GM19395 (cell line): ENCODE measurements around the gene FNDC3B.
"Not testable (repeated sequence)": the region's sequence is repeated elsewhere in the genome, so short reads cannot be mapped to it uniquely, and the experiment has no call there.

Source experiments
- ATAC-seq: cut with Tn5 transposase; IDR thresholded peaks from one replicate; pipeline ENCODE4 v1.9.1; 2021; ENCODE audit warnings: mild to moderate bottlenecking, moderate library complexity; ENCODE audit not compliant: unreplicated experiment

The FNDC3B gene

DNA sequence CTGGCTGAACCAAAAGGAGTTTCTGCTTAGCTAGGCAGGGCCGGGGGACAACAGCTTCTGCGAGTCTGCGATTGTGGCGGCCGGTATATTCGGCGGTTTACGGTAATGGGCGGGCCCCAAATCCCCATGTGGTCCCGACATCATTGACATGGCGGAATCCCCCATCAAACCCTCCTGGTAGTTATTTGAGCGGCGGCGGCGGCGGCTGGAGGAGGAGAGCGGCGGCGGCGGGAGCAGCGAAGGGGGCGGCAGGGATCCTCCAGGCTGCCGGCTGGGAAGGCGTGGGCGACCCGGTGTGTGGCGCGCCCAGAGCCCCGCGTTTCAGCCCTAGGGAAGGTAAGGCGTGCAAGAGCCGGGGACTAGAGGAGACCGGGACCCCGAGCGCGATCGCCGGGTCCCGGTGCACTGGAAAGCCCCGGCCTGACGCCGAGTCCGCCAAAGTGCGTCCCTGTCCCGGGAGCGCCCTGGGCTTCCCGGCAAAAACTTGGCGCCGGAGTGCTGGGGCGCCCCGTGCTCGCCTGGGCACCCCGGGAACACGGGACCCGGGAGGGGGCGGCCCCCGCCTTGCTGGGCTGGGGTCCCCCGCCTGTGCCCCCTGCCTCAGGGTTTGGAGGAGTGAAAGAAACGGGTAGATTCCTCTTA lies at the start of gene FNDC3B:
FNDC3B (plus strand) TSS at position 143 of the 642 bp plus-strand sequence. CDS start 72,902 bp downstream, outside the sequence.
- ATAC-seq: peak; percentile 77

DNA sequence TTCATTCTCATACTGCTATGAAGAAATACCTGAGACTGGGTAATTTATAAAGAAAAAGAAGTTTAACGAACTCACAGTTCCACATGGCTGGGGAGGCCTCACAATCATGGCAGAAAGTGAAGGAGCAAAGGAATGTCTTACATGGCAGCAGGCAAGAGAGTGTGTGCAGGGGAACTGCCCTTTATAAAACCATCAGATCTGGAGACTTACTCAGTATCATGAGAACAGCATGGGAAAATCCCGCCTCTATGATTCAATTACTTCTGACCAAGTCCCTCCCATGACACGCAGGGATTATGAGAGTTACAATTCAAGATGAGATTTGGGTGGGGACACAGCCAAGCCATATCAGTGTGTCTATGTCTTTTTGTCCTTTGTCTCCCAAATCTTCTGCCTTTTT lies 49.1 kb upstream of the FNDC3B start:
- not testable (repeated sequence) for ATAC-seq

- no peak for ATAC-seq
Observed at GRCh38 chr3:171991166-171991565, 48.2 kb upstream of the FNDC3B start.

GRCh38 chr3:171994646-171995428 lies 44.5 kb upstream of the FNDC3B start:
- no peak for ATAC-seq

GRCh38 chr3:171995486-171995885 lies 43.9 kb upstream of the FNDC3B start:
- no peak for ATAC-seq

DNA sequence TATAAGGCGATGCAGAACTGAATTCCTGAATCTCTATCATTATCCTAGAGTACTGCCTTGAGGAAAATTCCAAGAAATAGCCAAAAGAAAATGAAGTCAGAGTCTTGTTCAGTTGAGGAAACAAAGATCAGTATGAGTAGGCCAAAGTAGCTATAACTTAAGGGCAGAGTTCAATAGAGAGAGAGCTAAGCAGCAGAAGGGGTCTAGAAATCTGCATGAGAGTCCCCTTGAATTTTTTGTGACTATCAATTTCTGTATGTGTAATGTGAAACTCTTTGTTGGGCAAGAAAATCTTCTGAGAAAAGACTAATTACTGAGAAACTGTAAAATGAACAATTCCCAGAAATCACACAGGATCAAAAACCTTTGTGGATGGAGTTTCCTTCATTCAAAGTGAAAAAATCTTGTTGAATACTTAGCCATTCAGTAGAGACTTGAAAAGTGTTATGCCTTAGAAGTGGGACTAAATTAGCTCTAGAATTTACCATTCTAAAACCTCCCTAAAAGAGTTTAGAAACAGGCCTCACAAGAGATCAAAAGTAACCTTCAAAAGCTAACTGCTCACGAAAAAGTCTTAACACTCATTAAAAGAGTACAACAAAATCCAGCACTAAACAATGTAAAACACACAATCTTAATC lies 43.1 kb upstream of the FNDC3B start:
- no peak for ATAC-seq

DNA sequence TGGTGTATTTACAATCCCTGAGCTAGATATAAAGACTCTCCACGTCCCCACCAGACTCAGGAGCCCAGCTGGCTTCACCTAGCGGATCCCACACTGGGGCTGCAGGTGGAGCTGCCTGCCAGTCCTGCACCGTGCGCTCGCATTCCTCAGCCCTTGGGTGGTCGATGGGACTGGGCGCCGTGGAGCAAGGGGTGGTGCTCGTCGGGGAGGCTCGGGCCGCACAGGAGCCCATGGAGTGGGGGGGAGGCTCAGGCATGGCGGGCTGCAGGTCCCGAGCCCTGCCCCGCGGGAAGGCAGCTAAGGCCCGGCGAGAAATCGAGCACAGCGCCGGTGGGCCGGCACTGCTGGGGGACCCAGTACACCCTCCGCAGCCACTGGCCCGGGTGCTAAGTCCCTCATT lies 40.6 kb upstream of the FNDC3B start:
- ATAC-seq: not testable (repeated sequence)

- ATAC-seq: not testable (repeated sequence)
Observed at GRCh38 chr3:172001616-172002015, 37.8 kb upstream of the FNDC3B start.

GRCh38 chr3:172002512-172003078 lies 36.8 kb upstream of the FNDC3B start:
- ATAC-seq: no peak

GRCh38 chr3:172003146-172003545 lies 36.2 kb upstream of the FNDC3B start:
- ATAC-seq: no peak

- ATAC-seq: no peak
Observed at GRCh38 chr3:172007065-172007370, 32.4 kb upstream of the FNDC3B start.

DNA sequence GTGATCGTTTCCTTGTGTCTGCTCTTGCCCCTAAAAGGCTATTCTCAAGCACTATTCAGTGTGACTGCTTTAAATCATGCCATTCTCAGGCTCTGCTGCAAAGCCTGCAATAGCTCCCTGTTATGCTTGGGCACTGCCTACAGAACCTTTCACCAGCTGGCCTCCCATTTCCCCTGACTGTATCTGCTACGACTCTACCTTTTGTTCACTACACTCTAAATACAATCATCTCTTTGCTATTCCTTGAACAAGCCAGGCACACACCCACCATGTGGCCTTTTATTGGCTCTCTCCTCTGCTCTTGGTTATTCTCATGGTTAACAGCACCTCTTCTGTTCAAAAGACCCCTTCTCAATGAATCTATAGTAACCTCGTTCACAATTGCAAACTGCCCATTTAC lies 29.6 kb upstream of the FNDC3B start:
- ATAC-seq: no peak

DNA sequence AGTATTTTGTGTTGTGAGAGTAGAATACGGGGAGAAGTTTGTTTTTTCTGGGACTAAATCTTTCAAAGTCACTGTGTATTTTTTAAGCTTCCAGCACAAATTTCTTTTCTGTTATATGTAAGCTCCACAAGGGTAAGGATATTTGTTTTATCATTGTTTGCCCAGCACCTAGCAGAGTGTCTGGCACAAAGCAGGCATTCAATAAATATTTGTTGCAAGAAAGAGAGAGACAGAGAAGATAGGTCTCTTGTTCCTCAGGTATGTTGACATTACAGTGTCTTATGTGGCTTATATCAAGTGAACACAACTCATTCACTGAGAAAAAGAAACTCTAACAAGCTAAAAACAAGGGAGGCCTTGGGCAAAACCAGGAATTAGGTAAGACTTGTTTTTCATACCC lies 26.6 kb upstream of the FNDC3B start:
- ATAC-seq: no peak

DNA sequence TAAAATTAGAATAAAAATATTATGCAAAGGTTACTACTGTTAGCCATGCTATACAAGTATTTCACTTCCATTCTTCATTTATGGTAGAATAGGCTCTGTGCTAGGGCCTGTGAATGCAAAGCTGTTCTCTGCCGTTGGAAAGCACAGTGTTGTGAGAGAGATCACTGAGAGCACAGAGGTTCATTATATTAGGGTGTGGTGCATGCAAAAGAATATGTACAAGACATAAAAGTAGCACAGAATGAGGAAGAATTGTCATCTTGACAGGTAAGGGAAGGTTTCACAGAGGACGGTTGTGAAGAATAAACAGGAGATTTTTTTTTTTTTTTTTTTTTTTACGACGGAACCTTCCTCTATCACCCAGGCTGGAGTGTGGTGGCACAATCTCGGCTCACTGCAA lies 25.2 kb upstream of the FNDC3B start:
- ATAC-seq: no peak

DNA sequence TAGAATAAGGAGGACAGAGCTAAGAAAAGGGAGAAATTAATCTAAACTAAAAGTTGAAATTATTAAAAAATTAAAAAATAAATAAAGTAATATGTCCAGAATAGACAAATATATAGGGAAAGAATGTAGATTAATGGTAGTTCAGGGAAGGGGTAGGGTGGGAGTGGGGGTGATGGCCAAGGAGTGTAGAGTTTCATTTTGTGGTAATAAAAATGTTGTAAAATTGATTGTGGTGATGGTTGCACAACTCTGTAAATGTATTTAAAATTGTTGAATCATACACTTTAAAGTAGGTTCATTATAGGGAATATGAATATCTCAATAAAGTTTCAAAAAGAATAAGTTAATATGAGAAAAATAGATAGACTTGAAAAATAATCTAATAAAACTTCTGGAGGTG lies 21.0 kb upstream of the FNDC3B start:
- ATAC-seq: no peak

- ATAC-seq: no peak
Observed at GRCh38 chr3:172020763-172021162, 18.6 kb upstream of the FNDC3B start.

GRCh38 chr3:172021164-172021563 lies 18.2 kb upstream of the FNDC3B start:
- no peak for ATAC-seq

DNA sequence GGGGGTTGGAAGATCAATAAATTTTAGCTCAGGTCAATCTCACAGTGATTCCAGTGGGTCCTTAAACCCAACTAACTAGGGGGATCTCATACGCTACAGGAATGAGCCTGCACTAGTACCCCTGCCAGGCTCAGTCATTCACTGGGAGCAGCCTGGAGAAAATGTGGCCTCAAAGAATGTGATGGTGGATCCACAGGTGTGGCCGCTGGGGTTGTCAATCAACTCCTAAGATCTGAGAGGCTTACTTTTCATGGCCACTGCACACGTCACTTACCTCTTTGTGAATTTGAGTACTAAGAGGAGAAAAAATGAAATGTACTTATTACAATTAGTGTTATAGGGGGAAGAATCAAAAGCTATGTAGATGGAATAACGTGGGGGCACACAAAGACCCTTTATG lies 17.5 kb upstream of the FNDC3B start:
- no peak for ATAC-seq

DNA sequence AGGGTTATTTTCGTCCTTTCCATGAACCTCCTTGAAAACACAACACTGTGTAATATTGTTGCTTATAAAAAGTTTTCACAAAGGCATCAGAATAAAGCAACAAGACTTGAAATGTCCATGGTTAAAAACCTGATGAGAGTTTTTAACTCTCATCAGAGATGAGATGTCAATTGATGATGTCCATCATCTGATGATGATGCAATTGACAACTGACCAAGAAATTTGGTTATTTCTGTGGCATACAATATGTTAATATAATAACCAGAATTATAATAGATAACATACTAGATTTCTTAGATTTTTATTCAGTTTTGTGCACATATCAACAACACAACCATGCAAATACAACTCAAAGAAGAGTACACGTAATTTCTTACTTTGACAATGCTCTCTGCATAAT lies 15.5 kb upstream of the FNDC3B start:
- ATAC-seq: no peak

- ATAC-seq: no peak
Observed at GRCh38 chr3:172024679-172025078, 14.7 kb upstream of the FNDC3B start.

GRCh38 chr3:172029425-172030098 lies 9.8 kb upstream of the FNDC3B start:
- no peak for ATAC-seq
